ENCODE measurements around the gene VIPR2. TPM values are rescaled to one million over a fixed set of nuclear protein-coding genes. Genes with fewer than 3 reads are reported as not detected.
A peak's percentile ranks its signal among the peaks of the same experiment; 100 is the strongest.

Gene VIPR2
- polyA plus RNA-seq, 10 donors: 4.9 to 10.5 (median 8.6) TPM

DNA sequence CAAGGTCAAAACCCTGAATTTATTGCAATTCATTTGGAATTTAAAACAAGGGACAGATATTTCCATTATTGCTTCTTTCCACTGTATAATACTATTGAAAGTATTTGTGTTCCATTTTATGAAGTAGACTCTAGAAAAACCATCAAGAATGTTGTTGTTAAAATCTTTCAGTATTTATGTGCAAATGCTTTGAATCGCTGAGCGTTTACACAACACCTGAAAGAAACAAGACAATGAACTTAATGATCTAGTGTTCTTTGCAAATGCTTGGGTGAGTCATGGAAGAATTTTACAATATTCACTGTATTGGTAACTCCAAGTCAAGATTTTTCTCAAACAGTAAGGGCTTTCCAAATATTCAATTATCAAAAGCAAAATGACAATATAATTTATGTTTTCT lies 97.1 kb downstream of the VIPR2 start:
- DNase-seq: no peak

DNA sequence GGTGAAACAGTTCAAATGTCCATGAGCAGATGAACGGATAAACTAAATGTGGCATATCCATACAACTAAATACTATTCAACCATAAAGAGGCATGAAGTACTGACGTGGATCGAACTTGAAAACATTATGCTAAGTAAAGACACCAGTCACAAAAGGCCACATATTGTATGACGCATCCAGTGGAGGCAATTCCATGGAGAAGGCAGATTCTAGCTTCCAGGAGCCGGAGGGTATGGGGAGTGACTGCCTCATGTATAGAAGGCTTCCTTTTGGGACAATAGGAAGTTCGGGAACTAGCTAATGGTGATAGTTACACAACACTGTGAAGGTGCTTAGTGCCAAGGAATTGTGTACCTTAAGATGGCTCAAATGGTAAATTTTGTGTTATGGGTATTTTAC lies 98.4 kb downstream of the VIPR2 start:
- DNase-seq: no peak

DNA sequence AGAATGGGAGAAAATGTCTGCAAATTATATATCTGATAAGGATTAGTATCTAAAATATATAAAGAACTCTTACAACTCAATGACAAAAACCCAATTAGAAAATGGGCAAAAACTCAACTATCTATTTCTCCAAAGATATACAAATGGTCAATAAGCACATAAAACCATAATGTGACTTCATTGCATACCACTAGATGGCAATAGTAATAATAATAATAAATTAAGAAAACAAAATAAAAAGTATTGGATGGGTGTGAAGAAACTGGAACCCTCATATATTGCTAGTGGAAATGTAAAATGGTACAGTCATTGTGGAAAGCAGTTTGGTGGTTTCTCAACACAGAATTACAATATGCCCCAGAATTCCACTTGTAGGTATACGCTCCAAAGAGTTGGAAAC lies 98.8 kb downstream of the VIPR2 start:
- DNase-seq: no peak

DNA sequence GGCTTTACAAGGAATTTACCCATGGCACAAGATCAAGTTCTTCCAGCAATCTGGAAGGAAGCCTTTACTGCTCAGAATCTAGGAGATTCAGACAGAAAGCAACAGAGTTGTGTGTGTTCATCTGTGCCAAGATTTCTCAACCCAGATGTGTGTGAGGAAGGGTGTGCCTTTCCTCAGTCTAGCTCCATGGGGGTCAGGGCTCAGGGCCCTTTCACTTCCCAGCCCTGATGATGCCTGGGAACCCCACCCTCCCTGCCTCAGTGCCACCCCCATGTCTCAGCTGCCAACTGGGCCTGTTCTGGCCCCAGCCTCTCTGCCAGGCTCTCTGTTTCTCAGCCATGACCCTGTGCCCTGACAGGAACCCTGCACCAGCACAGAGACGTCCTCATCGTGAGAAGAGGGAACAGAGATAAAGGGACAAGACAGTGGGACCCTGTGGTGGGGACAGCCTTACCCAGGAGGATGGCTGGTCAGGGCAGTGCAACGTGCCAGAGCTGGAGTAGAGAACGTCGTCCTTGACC lies 102.0 kb downstream of the VIPR2 start:
- DNase-seq: peak in 1 of 3 donors; percentile 40

DNA sequence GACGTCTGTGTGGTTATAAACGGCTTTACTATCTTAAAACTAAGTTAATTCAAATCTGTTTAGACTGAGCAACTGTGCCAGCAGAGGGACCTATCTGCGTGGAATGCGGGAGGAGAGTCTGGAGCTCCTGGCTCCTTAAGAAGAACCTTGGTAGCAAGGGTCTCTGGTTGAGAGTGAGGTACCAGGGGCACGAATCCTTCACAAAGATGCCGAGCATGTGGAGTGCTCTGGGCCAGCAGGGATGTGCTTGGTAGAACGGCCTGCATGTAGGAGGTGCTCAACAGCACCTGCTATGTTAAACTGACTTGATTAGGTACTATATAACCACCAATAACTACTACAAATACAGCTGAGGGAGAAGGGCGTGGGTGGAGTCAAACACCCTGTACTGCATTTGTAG lies 102.6 kb downstream of the VIPR2 start:
- no peak for DNase-seq

DNA sequence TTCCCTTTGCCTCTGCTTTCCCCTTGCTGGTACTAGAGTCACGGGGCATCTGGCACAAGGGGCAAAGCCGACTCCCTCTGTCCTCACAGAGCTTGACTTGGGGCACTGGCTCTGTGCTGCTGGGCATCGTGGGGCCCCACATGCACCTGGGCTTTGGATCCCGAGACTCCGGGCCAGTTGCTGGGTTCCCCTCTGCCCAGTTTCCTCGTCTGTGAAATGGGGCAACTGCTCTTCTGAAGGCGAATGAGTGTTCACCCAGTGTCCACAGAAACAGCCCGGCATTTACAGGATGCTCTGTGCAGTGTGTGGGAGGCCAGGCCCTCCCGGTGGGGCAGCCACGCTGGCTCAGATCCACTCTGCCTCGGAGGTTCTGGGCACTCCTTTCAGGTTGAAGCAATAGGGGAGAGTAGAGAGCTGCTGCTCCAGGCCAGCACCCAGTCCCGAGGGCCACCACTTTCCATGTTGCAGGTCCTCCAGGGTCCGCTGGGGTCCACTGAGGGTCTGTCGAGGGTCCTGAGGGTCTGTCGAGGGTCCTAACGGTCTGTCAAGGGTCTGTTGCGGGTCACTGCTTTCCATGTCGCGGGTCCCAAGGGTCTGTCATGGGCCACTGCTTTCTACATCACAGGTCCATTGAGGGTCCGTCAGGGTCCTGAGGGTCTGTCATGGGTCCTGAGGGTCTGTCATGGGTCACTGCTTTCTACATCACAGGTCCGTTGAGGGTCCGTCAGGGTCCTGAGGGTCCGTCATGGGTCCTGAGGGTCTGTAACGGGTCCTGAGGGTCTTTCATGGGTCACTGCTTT lies 103.6 kb downstream of the VIPR2 start:
- DNase-seq: no peak

DNA sequence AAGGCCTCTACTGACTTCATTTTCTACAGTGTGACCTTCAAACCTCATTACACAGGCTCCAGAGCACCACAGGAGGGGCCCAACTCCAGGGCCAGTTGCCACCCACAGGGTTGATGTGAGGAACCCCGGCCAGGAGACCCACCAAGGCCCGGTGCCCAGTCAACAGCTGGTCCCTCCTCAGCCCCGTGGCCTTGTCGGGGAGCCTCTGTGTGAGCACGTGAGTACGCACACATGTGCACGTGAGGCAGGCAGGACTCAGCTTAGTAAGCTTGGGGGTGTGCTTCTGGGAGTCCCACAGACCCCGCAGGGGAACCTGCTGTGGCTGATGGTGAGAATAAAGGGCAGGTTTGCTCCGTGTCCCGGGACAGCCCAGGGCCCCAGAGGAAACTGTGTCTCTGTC lies 104.5 kb downstream of the VIPR2 start:
- no peak for DNase-seq

DNA sequence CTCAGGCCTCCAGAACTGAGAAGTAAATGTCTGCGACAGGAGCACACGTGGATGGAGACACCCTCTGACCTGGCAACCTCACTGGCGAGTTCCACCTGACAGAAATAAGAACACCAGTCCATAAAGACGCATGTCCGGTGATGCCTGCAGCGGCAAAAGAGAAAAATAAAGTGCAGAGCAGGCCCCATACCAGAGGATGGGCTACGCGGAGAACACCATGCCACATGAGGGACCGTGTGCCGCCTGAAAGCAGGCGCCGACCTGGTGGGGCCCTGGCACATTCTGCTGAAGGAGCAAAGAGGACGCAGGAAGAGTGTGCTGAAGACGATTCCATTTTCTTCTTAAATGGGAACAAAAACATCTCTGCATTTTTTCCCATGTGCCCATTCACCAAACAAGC lies 105.0 kb downstream of the VIPR2 start:
- no peak for DNase-seq

DNA sequence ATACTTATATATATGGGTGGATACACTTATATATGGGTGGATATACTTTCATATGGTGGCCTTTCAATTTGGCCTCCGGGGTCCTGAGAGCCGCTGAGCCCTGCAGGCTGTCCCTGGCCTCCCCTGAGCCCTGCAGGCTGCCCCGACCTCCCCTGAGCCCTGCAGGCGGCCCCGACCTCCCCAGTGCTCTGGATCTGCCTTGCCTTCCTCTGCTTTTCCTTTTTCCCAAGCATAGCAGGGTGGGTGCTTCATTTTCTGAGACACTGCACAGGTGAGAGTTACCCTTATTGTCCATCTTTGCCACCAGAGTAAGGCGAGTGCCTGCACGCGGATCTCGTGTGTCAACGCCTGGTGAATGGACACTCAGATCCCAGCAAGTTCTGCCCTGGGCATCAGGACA lies 106.6 kb downstream of the VIPR2 start:
- no peak for DNase-seq

DNA sequence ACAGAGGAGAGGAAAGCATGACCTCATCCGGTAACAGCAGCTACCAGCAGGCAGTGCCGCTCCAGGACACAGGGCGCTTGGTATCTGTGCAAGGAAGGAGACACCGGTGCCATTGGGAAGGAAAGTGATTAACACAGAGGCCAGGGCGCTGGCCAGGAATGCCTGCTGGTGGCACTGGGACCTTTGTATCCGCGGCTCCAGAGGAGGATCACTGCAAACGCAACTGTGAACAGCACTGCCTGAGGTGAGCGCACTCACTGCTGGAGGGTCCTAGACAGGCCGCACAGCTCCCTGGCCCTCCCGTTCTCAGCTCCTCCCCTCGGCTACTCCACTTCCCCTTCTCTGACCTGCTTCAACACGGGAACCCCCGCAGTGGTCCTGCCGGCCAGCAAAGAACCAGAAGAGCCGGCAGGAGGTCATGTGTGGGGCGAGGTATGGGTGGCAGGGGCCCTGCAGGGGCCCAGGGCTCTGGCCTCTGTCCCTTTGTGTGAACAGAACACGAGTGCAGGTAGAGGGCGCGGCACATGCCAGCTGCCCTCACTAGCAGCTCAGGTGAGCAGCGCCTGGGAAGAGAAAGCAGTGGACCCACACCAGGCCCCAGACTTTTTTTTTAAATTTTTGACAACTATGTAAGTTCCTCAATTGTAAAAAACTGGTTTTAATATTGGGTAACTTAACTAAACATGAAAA lies 107.6 kb downstream of the VIPR2 start:
- DNase-seq: no peak

DNA sequence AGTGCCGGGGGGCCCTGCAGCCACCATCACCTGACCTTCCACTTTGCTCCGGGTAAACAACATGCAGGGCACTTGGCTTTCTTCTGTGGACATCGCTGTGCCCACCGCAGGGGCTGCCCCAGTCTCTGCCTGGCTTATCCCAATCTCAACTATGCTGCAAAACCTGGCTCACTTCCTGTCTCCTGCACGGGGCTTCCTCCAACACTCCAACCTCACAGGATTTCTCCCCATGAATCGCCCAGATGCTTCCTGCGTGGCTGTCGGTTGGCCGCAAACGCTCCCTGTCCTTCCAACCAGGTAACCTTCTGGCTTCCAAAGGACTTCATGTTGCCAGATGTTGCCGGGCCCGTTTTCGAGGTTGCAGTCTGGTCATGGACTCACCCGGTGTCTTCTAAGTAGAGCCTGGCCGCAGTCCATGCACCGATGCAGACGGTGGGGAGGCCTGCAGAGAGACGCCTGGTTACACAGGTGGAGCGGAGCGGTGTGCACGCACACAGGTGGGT lies 109.0 kb downstream of the VIPR2 start:
- no peak for DNase-seq

DNA sequence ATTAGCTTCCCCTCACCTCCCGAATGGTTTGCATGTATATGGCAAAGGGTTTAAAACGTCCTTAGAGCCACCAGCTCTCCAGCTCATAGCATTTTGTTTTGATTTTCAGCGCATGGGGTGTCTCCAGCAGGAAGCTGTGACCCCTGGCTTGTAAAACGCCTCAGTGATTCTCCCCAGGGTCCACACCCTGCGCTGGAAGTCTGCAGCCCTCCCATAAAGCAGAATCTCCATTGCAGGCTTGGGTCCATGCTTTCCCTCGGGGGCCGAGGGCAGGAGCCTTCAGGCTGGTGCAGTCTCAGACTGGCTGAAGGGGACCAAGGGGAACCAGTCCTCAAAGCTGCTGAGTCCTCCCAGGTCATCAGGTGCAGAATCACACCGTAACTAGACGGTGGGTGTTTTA lies 109.7 kb downstream of the VIPR2 start:
- DNase-seq: no peak

DNA sequence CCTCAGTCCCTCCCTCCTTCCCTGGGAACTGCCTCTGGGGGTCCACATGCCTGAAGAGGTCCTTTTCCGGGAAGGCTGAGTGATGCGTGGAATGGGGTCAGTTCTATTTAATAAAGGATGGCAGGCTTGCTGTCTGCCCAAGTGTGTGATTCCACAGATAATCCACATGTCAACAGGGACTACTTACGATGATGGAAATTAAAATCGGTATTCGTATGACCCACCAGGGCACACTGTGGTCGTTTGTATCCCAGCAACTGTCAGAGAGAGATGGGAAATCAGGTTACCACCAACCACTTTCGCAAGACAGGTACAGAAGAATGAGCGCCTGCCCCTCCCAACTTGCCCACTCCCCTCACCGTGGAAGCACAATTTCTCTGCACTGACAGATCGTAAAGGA lies 110.3 kb downstream of the VIPR2 start:
- no peak for DNase-seq

DNA sequence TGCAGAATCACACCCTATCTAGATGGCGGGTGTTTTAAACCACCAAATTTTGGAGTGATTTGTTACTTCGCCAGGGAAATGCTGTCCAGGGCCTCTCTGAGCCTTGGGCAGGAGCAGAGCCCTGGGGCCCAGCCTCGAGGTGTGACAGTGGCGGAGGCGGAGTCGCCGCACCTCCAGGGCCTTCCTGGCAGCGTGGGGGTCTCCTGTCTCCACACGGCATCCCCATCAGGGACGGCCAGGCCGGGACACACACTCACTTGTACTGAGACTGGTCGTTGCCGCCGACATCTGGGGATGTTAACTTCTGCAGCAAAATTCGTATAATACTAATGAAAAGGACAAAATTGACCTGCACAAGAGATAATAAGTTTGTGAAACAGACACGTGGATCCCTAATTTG lies 110.7 kb downstream of the VIPR2 start:
- DNase-seq: no peak

DNA sequence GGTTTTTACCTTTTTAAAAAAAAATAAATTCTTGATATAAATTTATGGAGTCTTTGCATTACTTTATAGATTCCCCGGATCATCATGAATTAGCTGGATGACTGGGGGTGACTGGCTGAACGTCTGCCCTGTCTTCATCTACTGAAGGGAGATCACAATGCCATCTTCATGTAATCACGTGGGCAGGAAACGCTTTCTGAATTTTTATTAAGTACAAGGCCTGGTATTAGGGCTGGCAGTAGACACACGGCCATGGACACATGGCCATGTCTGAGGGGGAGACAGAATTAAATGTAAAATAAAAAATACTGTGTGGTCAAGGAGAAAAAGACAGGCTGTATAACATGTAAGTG lies 111.2 kb downstream of the VIPR2 start:
- no peak for DNase-seq

DNA sequence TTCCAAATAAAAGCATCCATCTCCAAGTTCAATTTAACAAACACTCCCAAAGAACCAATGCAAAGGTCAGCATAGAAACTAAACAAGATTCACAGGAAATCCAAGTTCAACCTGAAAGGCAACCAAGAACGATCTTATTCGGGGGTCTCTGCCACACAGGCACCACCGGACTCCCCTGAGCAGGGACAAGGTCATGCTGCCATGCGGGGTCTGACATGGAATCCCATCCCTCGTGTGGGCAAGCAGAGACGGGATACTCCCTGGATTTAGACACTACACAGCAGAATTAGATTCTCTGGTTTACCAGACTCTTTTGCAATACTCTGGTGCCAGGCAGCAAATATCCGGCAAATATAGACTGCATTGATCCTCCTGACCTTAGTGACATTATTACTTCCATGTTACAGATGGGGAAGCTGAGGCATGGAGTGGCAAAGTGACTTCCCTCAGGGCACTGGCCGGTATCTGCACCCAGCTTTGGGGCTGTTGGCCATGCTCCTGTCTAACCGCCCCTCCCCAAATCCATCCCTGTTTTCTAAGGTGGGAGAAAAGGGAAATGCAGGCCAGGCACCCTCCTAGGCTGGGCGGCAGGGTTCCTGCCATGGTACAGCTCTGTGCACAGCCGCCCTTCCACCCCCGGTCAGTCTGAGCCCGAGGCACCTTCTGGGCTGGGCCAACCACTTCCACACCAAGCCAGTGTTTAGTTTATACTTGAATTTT lies 111.8 kb downstream of the VIPR2 start:
- no peak for DNase-seq

DNA sequence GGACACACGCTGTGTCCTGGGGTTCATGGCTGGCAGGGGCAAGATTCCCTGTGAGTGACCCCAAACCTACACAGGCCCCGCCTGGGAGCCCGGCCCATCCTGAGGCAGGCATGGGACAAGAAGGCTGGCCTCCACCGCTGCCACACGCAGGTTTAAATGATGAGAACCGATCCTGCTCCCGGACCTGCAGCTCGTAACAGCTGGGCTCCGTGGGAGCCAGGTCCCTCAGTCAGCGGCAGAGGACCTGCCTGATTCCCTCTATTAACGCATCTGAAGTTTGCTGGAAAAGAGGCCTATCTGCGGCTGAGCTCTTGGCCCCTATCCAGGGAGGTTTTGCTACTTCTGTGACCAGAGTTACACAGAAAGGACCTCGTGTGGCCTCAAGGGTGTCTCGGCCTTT lies 112.3 kb downstream of the VIPR2 start:
- DNase-seq: peak in 1 of 3 donors; percentile 62

DNA sequence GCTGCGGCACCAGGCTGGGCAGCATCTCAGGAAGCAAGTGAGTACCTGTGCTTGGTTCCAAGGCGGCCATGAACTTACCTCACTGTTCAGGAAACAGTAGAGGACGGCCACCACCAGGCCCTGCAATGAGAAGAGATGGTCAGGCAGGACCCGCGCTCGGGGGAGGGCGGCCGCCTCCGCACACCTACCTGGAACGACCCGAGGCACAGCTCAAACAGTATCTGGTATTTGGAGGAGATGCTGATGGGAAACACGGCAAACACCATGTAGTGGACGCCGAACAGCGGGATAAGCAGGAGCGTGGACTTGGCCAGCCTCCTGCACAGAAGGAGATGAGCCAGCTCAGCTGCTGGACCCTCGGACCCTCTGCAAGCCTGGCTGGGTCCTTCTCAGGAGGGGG lies 112.9 kb downstream of the VIPR2 start:
- no peak for DNase-seq

DNA sequence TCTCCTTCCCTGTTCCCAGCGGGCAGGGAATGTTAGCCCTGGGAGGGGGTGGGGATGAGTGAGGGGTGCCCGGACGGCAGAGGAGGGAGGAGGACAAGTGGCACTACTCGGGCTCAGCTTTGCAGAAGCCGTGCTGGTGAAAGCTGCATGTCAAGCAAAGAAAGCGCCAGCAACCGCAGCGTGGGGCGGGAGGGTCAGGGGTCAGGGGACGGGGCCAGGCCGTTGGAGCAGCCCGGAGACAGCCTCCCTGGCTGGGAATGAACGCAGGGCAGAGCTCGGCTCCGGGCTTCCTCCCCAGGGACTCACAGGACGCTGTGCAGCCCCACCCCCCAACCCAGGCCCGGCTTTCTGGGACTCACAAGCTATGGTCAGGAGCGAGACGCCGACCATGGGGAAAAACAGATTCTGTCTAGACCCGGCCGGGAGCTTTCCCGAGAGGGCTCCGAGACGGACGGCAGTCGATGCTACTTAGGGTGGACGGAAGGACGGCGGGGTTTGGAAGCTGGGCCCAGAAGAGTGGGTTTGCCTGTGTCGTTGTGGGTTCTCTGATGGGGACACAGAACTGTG lies 113.4 kb downstream of the VIPR2 start:
- DNase-seq: no peak

DNA sequence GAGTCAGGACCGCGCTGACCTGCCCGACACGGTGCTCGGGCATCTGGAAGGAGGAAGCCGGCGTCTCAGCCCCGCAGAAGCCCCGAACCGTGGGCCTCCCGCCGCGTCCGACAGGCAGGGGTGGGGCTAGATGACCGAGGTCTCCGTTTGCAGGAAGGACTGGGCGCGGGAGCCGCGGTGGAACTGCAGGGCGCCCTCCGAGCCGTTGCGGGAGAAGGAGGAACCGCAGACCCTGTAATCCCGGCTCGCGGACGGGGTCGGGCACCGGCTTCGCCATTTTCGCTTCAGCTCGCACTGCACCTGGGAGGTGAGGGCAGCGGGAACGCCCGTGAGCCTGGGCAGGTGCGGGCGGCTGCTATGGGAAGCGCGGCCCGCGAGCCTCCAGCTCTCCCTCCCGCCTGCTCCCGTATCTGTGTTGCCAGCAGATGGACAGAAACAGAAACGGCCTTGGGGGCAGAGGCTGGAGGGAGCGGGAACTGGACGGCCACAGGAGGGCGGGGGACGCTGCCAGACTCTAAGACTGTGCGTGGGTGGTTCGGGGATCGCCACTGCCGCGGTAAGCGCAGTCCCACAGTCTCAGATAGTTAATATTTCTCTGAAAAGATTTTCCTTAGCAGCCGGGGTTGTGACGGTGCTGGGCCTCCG lies 114.1 kb downstream of the VIPR2 start:
- DNase-seq: peak in 1 of 3 donors; percentile 80

DNA sequence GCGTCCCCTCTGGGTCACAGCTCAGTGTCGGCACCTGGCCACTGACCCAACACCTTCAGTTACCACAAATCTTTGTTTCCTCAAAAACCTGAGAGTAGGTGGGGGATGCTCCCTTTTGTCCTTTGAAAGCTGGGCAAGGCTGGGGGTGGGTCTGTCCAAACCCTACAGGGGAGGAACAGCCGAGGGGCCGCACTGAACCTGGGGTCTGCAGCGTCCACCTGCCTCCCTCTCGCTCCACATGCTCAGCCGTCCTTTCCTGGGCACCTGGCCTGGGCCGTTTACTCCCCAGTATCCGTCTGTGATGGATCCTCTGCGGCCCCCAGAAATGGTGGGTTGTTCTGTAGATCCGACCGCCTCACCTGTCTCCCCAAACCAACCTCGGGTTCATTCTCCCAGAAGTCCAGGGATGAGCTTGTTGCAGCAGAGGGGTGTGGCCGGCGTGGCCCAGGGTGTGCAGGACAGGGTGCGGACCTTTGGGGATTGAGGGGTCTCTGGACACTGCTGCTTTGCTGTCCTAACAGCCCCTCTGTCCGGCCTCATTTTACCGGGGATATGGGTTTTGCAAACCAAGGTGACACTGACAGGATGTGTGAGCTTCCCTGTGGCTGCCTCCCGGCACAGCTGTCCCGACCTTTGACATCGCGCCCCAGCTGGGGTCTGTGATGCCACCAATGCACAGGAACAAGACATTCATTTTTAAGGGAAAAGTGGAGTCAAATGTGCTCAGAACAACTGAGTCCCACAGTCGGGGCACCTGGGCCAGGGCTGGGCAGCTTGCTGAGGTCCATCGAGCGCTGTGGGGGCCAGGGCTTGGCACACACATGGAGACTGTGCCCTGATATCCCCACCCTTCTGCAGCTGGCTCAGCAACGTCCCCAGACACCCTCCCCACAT lies 115.9 kb downstream of the VIPR2 start:
- no peak for DNase-seq
